Endothelial cell of umbilical vein (primary cell): ENCODE measurements around the gene CARS1.

Experiments
- CTCF ChIP-seq, 2 donors: IDR thresholded peaks; 1 replicate in 1 of 2; 2 replicates in 1 of 2; pipeline ENCODE4 v1.5.1; 2011; ENCODE audit warnings: low read length in 2 of 2, mild to moderate bottlenecking in 2 of 2, moderate library complexity in 2 of 2, control low read depth in 1 of 2, inconsistent platforms in 1 of 2, low read depth in 1 of 2; ENCODE audit not compliant: insufficient read depth in 1 of 2; ENCODE audit errors: extremely low read depth in 1 of 2
- EZH2 ChIP-seq: IDR thresholded peaks from 2 replicates; pipeline ENCODE4 v1.6.1; 2012; ENCODE audit warnings: borderline replicate concordance, low read depth, mild to moderate bottlenecking, moderate library complexity, low read length, inconsistent platforms; ENCODE audit not compliant: severe bottlenecking
- FOS ChIP-seq: IDR thresholded peaks from 2 replicates; pipeline ENCODE4 v1.6.1; 2011; ENCODE audit warnings: mild to moderate bottlenecking, low read length, moderate library complexity, borderline replicate concordance; ENCODE audit not compliant: insufficient read depth
- GATA2 ChIP-seq: IDR thresholded peaks from 2 replicates; pipeline ENCODE4 v1.7.0; 2011; ENCODE audit warnings: low read depth, mild to moderate bottlenecking, moderate library complexity, mixed read lengths, low read length; ENCODE audit not compliant: insufficient read length, insufficient read depth
- JUN ChIP-seq: IDR thresholded peaks from 2 replicates; pipeline ENCODE4 v1.6.1; 2011; ENCODE audit warnings: borderline replicate concordance, low read depth; ENCODE audit not compliant: insufficient read length, insufficient read depth
- MAX ChIP-seq: IDR thresholded peaks from 2 replicates; pipeline ENCODE4 v1.6.1; 2011; ENCODE audit not compliant: insufficient read depth, insufficient read length
- MYC ChIP-seq: IDR thresholded peaks from one replicate; pipeline ENCODE4 v1.6.1; 2011; ENCODE audit warnings: mild to moderate bottlenecking, low read depth, low read length
- POLR2A ChIP-seq: IDR thresholded peaks from 2 replicates; pipeline ENCODE4 v1.6.1; 2012; ENCODE audit warnings: low read depth, mild to moderate bottlenecking, control low read depth, low read length
- POLR2AphosphoS5 ChIP-seq: IDR thresholded peaks from 2 replicates; pipeline ENCODE4 v1.6.1; 2012; ENCODE audit warnings: low read depth, mild to moderate bottlenecking, control low read depth, low read length, moderate library complexity; ENCODE audit not compliant: insufficient read depth

- TF ChIP-seq CTCF (IDR thresholded peaks at IDR 0.05; ENCODE audit: extremely low read depth in 1 of 2, insufficient read depth in 1 of 2, low read depth in 1 of 2, low read length in 2 of 2) (no peak), POLR2A (no peak), EZH2 (no peak), POLR2AphosphoS5 (no peak), JUN (no peak), MAX (no peak), MYC (no peak), FOS (no peak), GATA2 (no peak)
Observed at GRCh38 chr11:3008746-3009336, 48.4 kb downstream of the CARS1 start.
